WTC11 (cell line): ENCODE results near the gene CTLA4. TPM values are rescaled to one million over a fixed set of nuclear protein-coding genes. Genes with fewer than 3 reads are reported as not detected.

ENCODE experiments used
- ATAC-seq: fragments of 200-7000 bp; cut with Tn5 transposase; 2 replicates; pipeline ENCODE4 v1.10.0; 2021; ENCODE audit warnings: mild to moderate bottlenecking, moderate library complexity
- CTCF ChIA-PET: fragments of 300-600 bp; sonication (Branson Sonifier 250); formaldehyde crosslinking; loops from one replicate; lab custom pipeline; 2021; ENCODE audit warnings: antibody characterized with exemption; lab: Charles Lee
- POLR2A ChIA-PET: fragments of 350-600 bp; sonication (Branson Sonifier 250); formaldehyde crosslinking; loops from one replicate; lab custom pipeline; 2021; ENCODE audit warnings: antibody characterized with exemption; lab: Charles Lee
- DNase-seq: peaks from one replicate; pipeline ENCODE4 v3.0.0; 2021; ENCODE audit warnings: low spot score
- H3K27ac Mint-ChIP-seq: 2 replicates; pipeline ENCODE4 v1.8.0; 2021; ENCODE audit warnings: mixed read lengths
- H3K27me3 Mint-ChIP-seq: 2 replicates; pipeline ENCODE4 v1.8.0; 2021; ENCODE audit warnings: low read depth, mild to moderate bottlenecking, moderate library complexity, mixed read lengths
- H3K36me3 Mint-ChIP-seq: 2 replicates; pipeline ENCODE4 v1.8.0; 2021; ENCODE audit warnings: mixed read lengths
- H3K4me1 Mint-ChIP-seq: 2 replicates; pipeline ENCODE4 v1.8.0; 2022; ENCODE audit warnings: mixed read lengths
- H3K4me3 Mint-ChIP-seq: 2 replicates; pipeline ENCODE4 v1.8.0; 2021; ENCODE audit warnings: mild to moderate bottlenecking, moderate library complexity, mixed read lengths
- H3K9me3 Mint-ChIP-seq: 2 replicates; pipeline ENCODE4 v1.8.0; 2021; ENCODE audit warnings: mixed read lengths
- ATF1 ChIP-seq: sonication (generic); formaldehyde crosslinking; IDR thresholded peaks from 2 replicates; pipeline ENCODE4 v1.8.1; 2023; ENCODE audit warnings: mild to moderate bottlenecking, moderate library complexity, missing genetic modification reagents
- CBFB ChIP-seq: sonication (generic); formaldehyde crosslinking; IDR thresholded peaks from 2 replicates; pipeline ENCODE4 v1.8.1; 2022; ENCODE audit warnings: mild to moderate bottlenecking, low read depth, missing genetic modification reagents
- EMX1 ChIP-seq: fragments of 250-450 bp; sonication (Bioruptor Pico); IDR thresholded peaks from 2 replicates; pipeline ENCODE4 v1.8.0; 2021; ENCODE audit warnings: mild to moderate bottlenecking
- ERG ChIP-seq: fragments of 250-450 bp; sonication (Bioruptor Pico); IDR thresholded peaks from 2 replicates; pipeline ENCODE4 v1.8.0; 2021; ENCODE audit warnings: mild to moderate bottlenecking
- FOXP1 ChIP-seq: sonication (generic); formaldehyde crosslinking; IDR thresholded peaks from 2 replicates; pipeline ENCODE4 v1.8.0; 2022; ENCODE audit warnings: missing genetic modification reagents, mild to moderate bottlenecking, moderate library complexity, borderline replicate concordance
- GABPB1 ChIP-seq: sonication (generic); formaldehyde crosslinking; IDR thresholded peaks from 2 replicates; pipeline ENCODE4 v1.8.1; 2023; ENCODE audit warnings: mild to moderate bottlenecking, missing genetic modification reagents
- HMGXB4 ChIP-seq: sonication (generic); formaldehyde crosslinking; IDR thresholded peaks from 2 replicates; pipeline ENCODE4 v1.8.1; 2023; ENCODE audit warnings: mild to moderate bottlenecking, moderate library complexity, missing genetic modification reagents
- MAX ChIP-seq: sonication (generic); formaldehyde crosslinking; IDR thresholded peaks from 2 replicates; pipeline ENCODE4 v1.8.0; 2022; ENCODE audit warnings: mild to moderate bottlenecking, missing genetic modification reagents
- PRRX2 ChIP-seq: fragments of 250-450 bp; sonication (Bioruptor Pico); IDR thresholded peaks from 2 replicates; pipeline ENCODE4 v1.8.0; 2021; ENCODE audit warnings: mild to moderate bottlenecking
- SMAD3 ChIP-seq: sonication (generic); formaldehyde crosslinking; IDR thresholded peaks from 2 replicates; pipeline ENCODE4 v1.8.0; 2022; ENCODE audit warnings: missing genetic modification reagents, mild to moderate bottlenecking, borderline replicate concordance
- TEAD1 ChIP-seq: sonication (generic); formaldehyde crosslinking; IDR thresholded peaks from 2 replicates; pipeline ENCODE4 v1.8.0; 2022; ENCODE audit warnings: mild to moderate bottlenecking, missing genetic modification reagents
- TEAD4 ChIP-seq: sonication (generic); formaldehyde crosslinking; IDR thresholded peaks from 2 replicates; pipeline ENCODE4 v1.8.0; 2022; ENCODE audit warnings: mild to moderate bottlenecking, missing genetic modification reagents
- ZBTB21 ChIP-seq: sonication (generic); formaldehyde crosslinking; IDR thresholded peaks from 2 replicates; pipeline ENCODE4 v1.8.1; 2023; ENCODE audit warnings: mild to moderate bottlenecking, missing genetic modification reagents, borderline replicate concordance
- ZNF121 ChIP-seq: sonication (generic); formaldehyde crosslinking; IDR thresholded peaks from 2 replicates; pipeline ENCODE4 v1.8.0; 2023; ENCODE audit warnings: missing genetic modification reagents
- ZNF512 ChIP-seq: sonication (generic); formaldehyde crosslinking; IDR thresholded peaks from 2 replicates; pipeline ENCODE4 v1.8.1; 2022; ENCODE audit warnings: missing genetic modification reagents, borderline replicate concordance
- total RNA-seq: library from RNA; stranded (reverse); gene quantifications from 3 replicates; pipeline ENCODE4 v1.2.3, GENCODE V29; 2021
- TF ChIP-seq, protein P1 (sequence below): fragments of 250-450 bp; sonication (Bioruptor Pico); IDR thresholded peaks from 2 replicates; pipeline ENCODE4 v1.9.0; 2021; ENCODE audit warnings: mild to moderate bottlenecking, borderline replicate concordance
- TF ChIP-seq, protein P2 (sequence below): sonication (generic); formaldehyde crosslinking; IDR thresholded peaks from 2 replicates; pipeline ENCODE4 v1.8.1; 2023; ENCODE audit warnings: mild to moderate bottlenecking, missing genetic modification reagents, moderate library complexity

CTLA4 gene
- total RNA-seq, 1 experiment from 2014 or later: 0.31 TPM

GRCh38 chr2:203869223-203870042 lies 1.9 kb downstream of the CTLA4 start:
- no peaks in the 10 kb centered on the region for H3K27me3 Mint-ChIP-seq
- no peak overlapping the region for H3K4me3 Mint-ChIP-seq
- DNase-seq (no peak), ATAC-seq (no peak)
- CTCF ChIA-PET: no interaction called here
- H3K27ac Mint-ChIP-seq: no peak overlapping the region
- POLR2A ChIA-PET: interaction anchor here (0.6 kb wide), 2 partner anchors 1163 to 1543 kb away, joined by 3 read pairs; no protein-coding TSS in a partner anchor
- H3K4me1 Mint-ChIP-seq: no peaks in the 10 kb centered on the region
- H3K9me3 Mint-ChIP-seq: peaks cover 2% of the 10 kb centered on the region; the same call in 1 of the 2 replicates
- no peaks in the 10 kb centered on the region for H3K36me3 Mint-ChIP-seq
- no peak for TF ChIP-seq SMAD3 (CRISPR knock-in tag)
- TF ChIP-seq TEAD4 (CRISPR knock-in tag): no peak
- TF ChIP-seq TEAD1 (CRISPR knock-in tag): no peak
- no peak for TF ChIP-seq ZNF121 (CRISPR knock-in tag)
- no peak for TF ChIP-seq PRRX2 (CRISPR knock-in tag)
- no peak for TF ChIP-seq HMGXB4 (CRISPR knock-in tag)
- TF ChIP-seq FOXP1 (CRISPR knock-in tag): no peak
- TF ChIP-seq, protein P1, sequence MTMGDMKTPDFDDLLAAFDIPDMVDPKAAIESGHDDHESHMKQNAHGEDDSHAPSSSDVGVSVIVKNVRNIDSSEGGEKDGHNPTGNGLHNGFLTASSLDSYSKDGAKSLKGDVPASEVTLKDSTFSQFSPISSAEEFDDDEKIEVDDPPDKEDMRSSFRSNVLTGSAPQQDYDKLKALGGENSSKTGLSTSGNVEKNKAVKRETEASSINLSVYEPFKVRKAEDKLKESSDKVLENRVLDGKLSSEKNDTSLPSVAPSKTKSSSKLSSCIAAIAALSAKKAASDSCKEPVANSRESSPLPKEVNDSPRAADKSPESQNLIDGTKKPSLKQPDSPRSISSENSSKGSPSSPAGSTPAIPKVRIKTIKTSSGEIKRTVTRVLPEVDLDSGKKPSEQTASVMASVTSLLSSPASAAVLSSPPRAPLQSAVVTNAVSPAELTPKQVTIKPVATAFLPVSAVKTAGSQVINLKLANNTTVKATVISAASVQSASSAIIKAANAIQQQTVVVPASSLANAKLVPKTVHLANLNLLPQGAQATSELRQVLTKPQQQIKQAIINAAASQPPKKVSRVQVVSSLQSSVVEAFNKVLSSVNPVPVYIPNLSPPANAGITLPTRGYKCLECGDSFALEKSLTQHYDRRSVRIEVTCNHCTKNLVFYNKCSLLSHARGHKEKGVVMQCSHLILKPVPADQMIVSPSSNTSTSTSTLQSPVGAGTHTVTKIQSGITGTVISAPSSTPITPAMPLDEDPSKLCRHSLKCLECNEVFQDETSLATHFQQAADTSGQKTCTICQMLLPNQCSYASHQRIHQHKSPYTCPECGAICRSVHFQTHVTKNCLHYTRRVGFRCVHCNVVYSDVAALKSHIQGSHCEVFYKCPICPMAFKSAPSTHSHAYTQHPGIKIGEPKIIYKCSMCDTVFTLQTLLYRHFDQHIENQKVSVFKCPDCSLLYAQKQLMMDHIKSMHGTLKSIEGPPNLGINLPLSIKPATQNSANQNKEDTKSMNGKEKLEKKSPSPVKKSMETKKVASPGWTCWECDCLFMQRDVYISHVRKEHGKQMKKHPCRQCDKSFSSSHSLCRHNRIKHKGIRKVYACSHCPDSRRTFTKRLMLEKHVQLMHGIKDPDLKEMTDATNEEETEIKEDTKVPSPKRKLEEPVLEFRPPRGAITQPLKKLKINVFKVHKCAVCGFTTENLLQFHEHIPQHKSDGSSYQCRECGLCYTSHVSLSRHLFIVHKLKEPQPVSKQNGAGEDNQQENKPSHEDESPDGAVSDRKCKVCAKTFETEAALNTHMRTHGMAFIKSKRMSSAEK: no peak
- no peak for TF ChIP-seq ZNF512 (CRISPR knock-in tag)
- no peak for TF ChIP-seq ERG (CRISPR knock-in tag)
- TF ChIP-seq, protein P2, sequence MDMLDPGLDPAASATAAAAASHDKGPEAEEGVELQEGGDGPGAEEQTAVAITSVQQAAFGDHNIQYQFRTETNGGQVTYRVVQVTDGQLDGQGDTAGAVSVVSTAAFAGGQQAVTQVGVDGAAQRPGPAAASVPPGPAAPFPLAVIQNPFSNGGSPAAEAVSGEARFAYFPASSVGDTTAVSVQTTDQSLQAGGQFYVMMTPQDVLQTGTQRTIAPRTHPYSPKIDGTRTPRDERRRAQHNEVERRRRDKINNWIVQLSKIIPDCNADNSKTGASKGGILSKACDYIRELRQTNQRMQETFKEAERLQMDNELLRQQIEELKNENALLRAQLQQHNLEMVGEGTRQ (CRISPR knock-in tag): no peak
- TF ChIP-seq ZBTB21 (CRISPR knock-in tag): no peak
- TF ChIP-seq CBFB (CRISPR knock-in tag): no peak
- no peak for TF ChIP-seq EMX1
- TF ChIP-seq MAX (CRISPR knock-in tag): no peak
- TF ChIP-seq GABPB1 (CRISPR knock-in tag): no peak
- TF ChIP-seq ATF1: no peak
- TF ChIP-seq, all 79 proteins: peak for 0
